HG03521 (cell line): ENCODE results near the gene AP2A2.
"Not testable (repeated sequence)": the region's sequence is repeated elsewhere in the genome, so short reads cannot be mapped to it uniquely, and the experiment has no call there.

Source experiments
- ATAC-seq: cut with Tn5 transposase; IDR thresholded peaks from one replicate; pipeline ENCODE4 v1.9.1; 2021; ENCODE audit warnings: mild to moderate bottlenecking, moderate library complexity; ENCODE audit not compliant: unreplicated experiment

AP2A2 gene

DNA sequence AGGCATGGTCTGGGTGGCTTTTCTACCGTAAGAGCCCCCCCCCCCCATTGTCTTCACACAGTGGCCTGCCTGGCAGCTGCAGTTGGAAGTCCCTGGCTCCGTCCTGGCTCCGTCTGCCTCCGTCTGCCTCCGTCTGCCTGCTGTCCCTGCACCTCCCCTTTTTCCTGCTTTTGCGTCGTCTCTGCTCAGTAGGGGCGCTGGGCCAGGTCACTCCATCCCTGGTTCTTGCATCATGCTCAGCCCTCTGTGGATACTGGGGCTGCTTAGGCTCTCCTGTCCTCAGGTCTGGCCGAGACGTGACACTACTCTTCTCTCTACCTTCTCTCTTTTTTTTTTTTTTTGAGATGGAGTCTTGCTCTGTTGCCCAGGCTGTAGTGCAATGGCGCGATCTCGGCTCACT lies 27.8 kb downstream of the AP2A2 start:
- ATAC-seq, result no peak

DNA sequence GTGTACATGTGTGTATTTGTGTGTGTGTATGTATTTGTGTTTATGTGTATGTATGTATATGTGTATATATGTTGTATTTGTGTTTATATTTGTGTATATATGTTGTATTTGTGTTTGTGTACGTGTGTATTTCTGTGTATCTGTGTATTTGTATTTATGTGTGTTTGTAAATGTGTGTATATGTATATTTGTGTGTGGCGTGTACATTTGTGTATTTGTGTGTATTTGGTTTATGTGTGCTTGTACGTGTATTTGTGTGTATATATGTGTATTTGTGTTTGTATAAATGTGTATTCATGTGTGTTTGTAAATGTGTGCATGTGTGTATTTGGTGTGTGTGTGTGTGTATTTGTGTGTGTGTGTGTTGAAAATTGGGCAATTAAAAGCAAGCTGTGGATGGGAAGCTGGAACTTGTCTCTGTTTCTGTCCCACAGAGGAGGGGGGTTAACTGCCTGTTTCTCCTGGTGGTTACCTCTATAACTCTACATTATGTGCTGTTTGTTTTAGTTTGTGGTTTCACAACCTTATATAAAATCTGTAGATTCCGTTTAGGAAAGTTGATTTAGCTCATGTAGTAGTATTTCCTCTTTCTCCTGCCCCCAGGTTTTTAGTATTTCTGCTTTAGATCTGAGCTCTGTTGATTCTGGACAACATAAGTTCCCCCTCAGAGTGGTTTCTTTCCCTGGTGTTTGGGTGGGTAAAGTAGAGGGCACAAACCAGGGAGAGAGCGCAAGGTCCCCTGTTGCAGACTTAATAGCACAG lies 28.9 kb downstream of the AP2A2 start:
- no peak for ATAC-seq

DNA sequence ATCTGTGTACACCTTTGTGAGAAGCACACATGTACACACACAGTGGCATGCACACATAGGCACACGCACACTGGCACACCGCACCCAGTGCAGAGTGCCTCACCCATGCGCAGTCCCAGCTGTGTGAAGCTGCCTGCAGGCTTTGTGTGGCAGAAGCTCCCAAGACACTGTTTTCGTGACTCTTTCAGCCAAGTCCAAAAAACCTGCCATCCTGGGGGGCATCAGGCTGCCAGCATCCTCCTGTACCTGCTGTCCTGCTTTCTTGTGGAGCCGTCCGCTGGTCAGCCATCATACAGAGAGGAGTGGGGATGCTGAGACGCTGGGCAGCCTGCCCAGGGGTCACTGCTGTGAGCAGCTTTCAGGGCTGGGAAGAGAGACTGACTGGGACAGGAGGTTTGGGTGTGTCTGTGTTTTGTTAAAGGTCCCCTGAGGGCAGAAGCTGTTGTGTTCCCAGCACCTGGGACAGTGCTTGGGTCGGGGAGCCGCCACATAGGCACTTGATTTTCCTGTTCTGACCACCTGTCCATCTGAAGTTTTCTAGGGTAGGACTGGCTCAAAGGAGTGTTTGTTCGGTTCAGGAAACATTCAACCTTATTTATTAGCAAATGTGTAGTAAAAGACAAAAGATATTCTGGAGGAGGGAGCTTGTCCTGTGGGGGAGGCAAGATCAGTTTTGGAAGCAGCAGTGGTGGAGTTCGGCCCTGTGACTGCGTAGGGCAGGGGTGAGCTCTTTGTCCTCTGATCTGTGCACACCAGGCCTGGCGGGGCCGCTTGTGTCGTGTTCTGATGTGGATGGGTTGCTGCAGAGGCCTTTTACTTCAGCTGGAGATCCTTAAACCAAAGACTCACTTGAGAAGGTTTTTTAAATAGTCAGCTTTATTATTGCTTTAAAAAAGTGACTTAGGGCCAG lies 29.7 kb downstream of the AP2A2 start:
- ATAC-seq, result no peak

DNA sequence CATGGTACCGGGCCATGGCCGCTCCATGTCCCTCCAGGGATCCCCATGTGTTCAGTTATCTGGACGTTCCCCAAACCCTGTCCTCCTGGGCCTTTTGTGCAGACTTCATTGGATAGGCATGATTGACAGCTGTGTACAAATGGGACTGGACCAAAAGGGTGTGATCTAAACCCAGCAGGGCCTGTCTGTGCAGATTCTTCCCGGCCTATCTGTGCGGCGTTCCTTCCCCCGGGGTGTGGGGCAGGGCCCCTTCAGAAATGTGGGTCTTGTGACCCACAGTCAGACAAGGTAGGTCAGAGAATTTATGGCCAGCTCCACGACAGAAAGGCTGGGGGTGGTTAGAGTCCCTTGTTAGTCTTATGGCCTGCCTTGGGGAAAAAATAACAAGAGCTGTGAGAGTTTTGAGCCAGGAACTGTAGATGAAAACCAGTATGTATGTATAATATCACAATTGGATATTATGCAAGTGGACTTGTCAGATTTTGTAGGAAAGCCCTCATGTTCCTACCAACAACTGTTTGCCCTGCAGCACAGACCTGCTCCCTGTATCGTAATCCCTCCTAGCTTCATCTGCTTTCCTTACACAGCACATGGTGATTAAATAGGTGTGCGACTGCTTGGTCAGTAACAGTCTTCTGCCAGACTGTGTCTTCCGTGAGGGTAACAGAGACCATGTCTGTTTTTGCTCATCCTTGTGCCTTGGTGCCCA lies 31.7 kb downstream of the AP2A2 start:
- no peak for ATAC-seq

DNA sequence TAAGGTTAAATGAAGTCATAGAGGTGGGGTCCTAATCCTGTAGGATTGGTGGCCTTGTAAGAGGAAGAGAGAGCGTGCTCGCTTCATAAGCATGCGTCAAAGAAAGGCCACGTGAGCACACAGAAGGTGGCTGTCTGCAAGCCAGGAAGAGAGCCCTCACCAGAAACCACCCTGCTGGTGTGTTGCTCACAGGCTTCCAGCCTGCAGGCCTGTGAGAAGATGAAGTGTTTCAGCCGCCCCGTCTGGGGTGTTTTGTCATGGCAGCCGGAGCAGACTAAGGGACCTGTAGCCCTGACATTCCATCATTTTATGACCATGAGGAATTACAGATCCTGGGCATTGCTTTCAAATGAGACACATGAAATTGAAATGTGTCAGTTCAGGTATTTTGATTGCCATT lies 32.4 kb downstream of the AP2A2 start:
- ATAC-seq, result no peak

DNA sequence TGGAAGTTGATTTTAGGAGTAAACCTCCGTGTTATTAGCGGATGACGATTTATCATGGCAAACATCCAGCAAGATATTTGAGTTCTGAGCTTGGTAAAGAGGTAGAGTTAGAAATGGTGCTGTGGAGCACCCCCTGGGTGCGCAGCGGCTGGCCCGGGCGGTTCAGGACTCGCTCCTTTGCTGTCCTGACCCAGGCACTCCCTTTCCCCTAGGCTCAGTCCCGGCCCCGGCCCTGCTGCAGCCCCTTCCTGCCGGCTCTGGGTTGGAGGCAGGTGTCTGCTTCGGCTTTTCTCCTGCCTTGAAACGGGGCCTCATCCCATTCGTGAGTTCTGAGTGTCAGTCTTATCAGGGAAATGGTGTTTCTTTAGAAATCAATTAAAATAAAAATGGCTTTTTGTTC lies 33.4 kb downstream of the AP2A2 start:
- no peak for ATAC-seq

DNA sequence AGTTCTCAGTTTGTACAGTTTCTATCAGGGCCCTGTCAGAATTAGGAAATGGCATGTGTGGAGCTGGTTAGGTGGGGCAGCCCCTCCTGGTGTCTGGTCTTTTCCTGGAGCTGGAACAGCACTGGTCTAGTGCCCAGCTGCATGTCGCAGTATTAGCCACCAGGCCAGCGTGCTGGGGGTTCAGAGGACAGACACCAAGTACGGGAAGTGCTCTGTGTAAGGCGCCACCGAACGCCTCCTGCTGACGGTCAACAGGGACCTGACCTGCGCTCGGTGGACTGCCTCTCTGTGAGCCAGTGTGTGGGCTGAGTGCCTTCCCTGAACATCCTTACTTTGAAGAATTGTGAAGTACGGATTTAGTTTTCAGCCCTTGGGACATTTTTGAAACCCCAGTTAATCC lies 33.9 kb downstream of the AP2A2 start:
- ATAC-seq, result no peak

DNA sequence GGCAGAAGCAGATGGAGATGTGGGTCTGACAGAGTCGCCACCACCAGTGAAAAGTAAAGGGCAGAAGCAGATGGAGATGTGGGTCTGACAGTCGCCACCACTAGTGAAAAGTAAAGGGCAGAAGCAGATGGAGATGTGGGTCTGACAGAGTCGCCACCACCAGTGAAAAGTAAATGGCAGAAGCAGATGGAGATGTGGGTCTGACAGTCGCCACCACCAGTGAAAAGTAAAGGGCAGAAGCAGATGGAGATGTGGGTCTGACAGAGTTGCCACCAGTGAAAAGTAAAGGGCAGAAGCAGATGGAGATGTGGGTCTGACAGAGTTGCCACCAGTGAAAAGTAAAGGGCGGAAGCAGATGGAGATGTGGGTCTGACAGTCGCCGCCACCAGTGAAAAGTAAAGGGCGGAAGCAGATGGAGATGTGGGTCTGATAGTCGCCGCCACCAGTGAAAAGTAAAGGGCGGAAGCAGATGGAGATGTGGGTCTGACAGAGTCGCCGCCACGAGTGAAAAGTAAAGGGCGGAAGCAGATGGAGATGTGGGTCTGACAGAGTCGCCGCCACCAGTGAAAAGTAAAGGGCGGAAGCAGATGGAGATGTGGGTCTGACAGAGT lies 35.7 kb downstream of the AP2A2 start:
- not testable (repeated sequence) for ATAC-seq

DNA sequence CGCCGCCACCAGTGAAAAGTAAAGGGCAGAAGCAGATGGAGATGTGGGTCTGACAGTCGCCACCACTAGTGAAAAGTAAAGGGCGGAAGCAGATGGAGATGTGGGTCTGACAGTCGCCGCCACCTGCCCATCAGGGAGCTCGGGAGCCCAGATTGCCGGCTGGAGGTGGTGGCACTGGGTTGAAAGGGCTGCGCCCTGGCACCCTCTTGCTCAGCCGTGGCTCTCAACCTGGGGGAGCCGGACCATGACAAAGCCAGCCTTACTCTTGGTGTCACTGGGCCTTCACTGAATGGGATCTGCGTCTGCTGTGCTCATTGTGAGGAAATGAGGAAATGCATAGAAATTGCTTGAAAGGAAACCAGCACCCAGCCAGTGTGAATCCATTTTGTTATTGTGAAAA lies 36.3 kb downstream of the AP2A2 start:
- no peak for ATAC-seq

DNA sequence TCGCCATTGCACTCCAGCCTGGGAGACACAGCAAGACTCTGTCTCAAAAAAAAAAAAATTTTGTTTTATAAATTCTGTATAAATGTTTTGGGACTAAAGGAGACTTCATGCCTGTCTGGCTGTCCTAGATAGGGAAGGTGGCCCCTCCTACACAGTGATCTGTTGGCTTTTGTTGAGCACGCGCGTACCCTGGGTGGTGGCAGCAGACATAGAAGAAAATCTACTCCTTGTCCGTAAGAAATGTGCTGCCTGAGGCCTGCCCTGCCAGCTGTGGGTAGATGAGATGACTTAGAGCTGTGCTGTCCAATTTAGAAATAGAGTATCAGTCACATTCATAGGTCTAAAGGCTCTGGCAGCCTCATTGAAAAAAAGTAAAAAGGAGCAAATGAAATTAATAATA lies 37.0 kb downstream of the AP2A2 start:
- ATAC-seq, result no peak

DNA sequence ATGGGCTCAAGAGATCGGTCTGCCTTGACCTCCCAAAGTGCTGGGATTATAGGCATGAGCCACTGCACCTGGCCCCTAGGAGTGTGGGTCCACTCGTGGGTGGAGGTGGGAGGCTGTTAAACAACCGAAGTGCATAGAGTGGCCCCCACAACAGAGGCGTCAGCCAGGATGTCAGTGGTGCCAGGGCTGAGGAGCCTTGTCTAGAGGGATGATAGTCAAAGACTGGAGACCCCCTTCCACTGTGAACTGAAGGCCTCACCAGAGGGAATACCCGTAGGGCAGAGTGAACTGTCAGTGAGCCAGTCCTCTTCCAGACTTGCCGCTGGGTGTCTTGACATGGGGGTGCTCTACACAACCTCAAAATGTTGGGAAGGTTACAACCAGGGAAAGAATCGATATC lies 38.2 kb downstream of the AP2A2 start:
- no peak for ATAC-seq

DNA sequence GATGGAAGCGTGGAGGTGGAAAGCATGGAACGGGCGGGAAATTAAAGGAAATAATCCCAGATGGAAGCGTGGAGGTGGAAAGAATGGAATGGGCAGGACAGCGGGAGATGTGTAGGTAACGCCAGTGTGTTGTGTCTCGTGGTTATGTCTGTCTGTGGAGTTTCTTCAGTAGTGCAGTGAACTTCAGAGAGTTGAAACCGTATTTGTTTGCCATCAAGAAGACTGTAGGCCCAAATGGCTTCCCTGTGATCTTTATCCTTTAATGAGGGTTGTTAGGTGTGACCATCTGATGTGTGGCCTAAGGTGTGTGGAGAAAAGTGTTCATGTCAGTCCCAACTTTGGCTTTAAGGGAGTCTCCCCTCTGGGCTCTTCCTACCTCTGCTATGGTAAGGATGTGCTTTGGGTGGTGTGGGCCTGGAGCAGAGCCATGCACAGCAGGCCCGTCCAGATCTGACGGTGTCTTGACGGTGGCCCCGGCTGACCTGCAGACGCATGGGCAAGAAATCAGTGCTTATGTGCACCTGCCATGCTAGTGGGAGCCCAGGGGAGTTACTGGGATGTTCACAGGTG lies 39.6 kb downstream of the AP2A2 start:
- ATAC-seq, result no peak

DNA sequence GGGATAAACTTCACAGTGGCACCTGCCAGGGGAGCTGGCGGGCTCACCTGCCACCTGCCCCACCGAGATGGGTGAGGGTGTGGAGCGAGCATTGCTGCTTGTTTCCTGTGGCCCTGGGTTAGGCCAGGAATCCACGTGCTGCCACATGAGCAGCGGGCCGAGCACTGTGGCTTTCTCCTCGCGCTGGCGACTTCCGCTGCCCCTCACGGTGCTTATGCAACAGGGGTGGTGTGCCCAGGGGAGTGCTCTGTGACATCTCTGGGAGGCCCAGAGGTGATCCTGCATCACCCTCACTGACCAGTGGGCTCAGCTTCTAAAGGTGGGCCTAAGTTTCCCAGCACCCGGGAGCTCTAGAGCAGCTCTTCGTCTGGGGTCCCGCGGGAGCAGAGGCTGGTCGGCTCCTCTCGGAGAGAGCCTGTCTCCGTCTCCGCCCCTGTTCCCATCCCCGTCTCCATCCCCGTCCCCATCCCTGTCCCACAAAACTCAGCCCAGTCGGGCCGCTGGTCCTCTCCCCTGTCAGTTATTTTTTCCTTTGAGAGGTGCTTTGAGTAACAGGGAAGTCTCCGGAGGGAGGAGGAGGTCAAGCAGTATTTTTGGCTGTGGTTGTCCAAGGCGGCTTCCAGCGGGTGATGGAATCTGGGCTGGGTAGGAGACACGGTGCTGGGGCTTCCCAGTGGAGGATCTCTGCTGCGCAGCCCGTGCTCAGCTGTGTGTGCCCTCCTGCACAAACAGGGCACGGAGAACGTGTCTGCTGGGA lies 42.5 kb downstream of the AP2A2 start:
- no peak for ATAC-seq

DNA sequence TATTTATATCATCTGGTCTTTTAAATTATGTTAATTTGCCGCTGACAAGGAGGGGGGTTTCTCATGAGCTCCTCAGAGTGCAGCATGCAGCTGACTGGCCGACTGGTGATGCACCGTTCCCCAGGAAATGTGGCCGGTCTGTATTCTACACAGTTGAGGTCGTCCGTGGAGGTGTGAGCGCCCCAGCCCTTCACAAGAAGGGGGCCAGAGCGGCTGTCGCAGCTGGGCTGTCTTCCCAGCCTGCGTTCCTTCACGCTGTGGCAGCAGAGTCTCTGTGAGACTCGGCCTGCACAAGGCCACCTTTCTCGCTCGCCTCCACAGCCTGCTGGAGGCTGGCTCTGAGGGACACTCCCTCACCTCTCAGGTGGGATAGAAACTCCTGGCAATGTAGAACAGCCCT lies 43.2 kb downstream of the AP2A2 start:
- ATAC-seq, result no peak

DNA sequence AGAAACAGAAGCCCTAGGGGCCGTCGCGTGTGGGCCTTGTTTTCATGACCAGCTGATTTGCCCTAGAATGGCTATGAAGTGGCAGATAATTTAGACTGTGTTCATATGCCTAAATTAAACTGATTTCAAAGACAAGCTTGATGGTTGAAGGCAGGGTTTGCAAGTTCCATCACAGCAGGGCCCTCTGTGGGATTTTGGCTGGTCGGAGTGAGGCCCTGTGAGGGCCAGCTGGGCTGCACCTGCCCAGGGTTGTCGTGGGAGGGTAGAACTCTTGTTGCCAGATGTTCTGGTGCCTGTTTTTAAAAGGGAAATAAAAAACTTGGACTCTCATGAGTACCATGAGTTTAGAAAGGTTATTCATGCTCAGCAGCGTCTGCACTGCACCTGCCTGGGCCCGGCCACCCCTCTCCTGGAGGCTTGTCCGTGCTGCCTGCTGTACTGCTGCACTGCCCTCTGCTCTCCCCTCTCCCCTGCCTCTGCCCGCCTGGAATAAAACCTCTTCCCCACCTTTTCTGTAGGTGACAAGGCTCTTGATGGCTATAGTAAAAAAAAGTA lies 44.1 kb downstream of the AP2A2 start:
- no peak for ATAC-seq

DNA sequence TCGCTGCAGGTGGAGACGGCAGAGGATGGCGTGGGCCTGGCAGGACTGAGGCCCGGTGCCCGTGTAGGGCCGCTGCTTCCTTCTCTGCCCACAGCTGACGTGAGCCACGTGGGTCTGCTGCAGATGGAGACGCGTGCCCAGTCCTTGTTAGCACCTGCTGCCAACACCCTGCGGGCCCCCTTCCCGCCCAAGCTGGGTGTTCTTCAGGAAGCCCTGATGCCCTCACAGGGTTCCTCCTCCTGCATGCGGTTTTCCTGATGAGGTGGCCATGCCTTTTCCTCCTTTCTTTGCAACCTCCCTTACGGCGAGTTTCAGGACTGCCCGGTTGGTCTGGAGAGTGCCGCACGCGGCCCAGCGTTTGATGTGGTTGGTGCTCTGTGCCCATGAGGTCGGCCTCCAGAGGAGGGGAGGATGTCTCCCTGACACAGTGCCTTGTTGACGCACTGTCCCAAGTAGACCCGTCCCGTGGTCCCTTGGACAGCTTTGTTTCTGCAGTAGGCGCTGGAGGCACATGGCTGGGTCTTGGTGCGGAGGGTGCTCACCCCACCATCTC lies 44.7 kb downstream of the AP2A2 start:
- ATAC-seq, result no peak

DNA sequence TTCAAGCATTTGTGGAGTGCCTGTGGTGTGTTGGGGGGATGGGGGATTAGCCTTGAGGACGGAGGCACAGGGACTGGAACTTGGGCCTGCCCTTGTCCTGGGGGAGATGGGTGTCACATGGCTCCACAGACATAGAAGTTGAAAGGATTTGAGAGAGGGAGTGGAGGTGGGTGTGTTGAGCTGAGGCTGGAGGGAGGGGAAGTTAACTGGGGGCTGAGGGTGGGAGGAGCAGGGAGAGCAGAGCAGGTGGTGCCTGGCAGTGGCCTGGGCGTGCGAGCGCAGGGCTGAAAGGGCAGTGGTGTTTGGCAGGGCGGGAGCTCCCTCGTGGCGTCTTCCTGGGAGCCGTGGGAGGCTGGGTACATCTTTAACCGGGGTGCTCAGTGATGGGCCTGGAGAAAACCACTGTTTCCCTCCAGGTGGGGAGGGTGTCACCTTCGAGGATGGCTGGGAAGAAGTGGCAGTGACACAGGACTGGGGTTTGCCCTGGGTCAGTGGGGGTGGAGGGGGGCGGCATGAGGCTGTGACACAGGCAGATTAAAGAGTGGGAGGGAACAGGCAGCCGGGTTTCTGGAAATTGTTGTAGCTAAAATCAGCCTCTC lies 45.5 kb downstream of the AP2A2 start:
- ATAC-seq, result no peak

DNA sequence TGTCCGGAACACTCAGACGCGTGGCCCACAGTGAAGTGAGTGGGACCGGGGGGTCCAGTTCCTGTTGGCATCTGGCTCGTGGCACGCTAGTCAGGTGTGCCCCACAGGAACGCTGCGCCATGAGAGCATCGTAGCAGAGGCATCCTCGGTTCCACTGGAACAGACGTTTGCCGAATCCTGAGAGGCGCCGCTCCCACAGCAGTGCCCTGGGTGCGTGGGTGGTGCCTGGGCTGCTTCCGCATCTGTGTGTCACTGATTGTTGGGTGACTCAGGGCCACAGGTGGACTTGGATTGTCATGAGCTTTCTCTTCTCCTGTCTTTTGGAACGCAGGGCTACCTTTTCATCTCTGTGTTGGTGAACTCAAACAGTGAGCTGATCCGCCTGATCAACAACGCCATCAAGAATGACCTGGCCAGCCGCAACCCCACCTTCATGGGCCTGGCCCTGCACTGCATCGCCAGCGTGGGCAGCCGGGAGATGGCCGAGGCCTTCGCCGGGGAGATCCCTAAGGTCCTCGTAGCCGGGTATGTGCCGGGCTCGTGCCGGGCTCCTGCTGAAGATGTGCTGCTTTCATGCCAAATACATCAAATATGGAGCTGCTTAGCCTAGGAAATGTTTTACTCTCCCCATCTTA lies 46.2 kb downstream of the AP2A2 start:
- ATAC-seq, result no peak
